DMS 273 (cell line): ENCODE results near the gene VTCN1.
"Not testable (repeated sequence)": the region's sequence is repeated elsewhere in the genome, so short reads cannot be mapped to it uniquely, and the experiment has no call there.

ENCODE experiments used
- DNase-seq: peaks from one replicate; lab custom pipeline; 2025; ENCODE audit not compliant: unreplicated experiment; lab: John Stamatoyannopoulos, UW

VTCN1 gene

DNA sequence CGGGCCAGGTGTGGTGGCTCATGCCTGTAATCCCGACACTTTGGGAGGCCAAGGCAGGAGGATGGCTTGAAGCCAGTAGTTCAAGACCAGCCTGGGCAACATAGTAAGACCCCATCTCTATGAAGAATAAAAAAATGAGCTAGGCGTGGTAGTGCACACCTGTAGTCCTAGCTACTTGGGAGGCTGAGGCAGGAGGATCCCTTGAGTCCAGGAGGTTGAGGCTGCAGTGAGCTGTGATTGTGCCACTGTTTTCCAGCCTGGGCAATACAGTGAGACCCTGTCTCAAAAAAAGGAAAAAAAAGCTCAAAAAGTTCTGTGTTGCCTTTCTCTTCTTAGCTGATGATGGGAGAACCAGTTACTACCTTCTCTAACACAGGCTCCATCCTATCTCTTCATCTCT is 108.9 kb downstream of the VTCN1 start:
- not testable (repeated sequence) for DNase-seq

DNA sequence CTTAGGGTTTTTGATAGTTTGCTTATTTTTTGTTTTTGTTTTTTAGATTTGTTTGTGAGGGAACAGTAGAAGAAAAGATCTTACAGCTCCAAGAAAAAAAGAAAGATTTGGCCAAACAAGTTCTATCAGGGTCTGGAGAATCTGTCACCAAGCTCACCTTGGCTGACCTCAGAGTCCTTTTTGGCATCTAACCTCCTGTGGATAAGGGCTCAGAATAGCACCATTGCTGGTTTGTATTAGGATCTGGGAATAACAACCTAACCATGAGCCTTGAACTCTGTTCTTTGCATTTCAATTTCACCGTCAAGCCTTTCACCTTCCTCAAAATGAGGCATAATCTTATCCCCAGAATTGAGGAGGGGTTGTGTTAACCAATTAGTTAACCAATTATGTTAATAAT is 109.4 kb downstream of the VTCN1 start:
- DNase-seq, result no peak

DNA sequence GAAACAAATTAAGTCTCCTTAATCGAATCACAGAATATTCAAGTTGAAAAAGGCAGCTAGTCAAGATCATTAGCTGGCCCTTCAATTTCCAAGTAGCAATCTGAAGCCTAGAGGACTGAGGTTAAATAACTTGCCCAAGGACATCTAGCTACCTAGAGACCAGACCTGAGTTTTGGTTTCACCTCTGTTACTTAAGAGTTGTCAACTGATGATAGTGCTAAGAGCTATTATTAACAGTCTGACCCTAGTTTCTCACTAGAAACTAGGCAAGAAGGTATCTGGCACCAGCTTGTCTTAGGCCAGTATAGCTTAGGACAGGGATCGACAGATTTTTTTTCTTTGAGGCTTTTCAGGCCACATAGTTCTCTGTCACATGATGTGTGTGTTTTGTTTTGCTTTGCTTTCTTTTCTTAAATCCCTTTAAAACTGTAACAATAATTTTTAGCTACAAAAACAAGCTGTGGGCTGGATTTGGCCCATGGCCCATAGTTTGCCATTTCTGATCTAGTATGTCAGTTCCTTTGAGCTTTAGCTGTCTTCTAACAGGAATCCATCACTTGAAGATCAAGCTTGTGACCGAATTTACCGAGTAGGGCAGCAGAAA is 112.3 kb downstream of the VTCN1 start:
- DNase-seq, result no peak

DNA sequence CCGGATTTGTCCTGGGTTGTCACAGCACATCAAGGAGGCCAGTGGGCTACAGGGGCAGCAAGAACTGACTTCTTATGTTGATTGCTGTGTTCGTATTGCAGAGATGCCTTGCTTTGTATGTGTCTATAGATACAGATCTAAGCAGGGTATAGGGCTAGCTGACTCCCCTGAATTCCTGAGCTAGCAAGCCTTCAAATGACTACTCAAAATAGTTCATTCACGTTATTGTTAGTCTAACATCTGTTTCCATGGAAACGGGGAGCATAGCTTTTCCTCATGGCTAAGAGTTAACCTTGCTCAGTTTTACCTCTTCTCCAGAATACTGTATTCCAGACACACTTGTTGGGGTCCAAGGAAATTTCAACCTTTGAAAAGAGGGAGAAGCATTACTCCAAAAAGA is 113.3 kb downstream of the VTCN1 start:
- DNase-seq, result no peak

DNA sequence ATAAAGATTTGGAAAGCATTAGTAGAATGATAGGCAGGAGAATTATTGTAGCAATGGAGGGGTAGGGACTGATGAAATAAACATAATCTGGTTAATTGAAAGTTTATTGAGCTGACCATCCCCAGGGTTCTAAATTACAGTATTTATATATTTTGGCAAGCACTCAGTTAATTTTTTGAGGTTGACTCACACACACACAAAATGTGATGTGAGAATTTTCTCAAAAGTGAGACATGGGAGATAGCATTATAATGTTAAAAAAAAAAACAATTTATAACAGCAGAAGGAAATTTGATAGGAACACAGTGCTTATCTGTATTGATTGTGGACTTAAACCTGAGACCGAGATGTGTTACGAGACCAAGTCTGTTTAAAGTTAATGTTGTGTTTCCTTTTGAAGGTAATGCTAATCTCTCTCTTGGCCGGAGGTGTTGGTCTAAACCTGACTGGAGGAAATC is 113.7 kb downstream of the VTCN1 start:
- no peak for DNase-seq

DNA sequence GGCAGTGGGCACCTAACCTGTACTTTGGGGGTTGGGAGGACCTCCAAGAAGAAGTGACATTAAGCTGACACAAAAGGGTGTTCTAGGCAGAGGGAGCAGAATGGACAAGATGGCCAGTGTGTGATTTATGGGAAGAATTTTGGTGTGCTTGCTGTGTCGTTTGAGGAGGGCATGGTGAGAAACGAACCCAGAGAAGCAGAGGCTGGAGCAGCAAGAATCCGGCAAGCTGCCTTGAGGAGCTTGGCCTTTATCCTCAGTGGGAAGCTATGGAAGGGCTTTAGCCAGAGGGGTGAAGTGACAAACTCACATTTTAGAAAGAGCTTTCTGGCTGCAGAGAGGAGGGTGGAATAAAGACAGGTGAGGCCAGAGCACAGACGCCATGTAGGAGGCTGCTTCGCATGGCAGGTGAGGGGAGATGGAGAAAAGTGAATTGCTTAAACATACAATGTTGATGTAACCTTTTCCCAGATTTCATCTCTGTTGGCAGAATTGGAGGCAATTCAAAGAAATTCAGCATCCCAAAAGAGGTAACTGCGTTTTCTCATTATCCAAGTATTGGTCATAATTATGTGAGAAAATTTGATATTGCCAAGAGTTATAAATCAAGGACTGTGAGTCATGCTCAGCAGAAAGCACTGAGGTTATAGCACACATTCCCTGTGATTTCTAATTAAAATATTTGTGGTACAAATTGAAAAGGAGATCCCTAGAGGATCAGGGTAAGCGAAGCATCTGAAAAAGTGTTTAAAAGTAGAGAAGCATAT is 115.7 kb downstream of the VTCN1 start:
- DNase-seq, result no peak

DNA sequence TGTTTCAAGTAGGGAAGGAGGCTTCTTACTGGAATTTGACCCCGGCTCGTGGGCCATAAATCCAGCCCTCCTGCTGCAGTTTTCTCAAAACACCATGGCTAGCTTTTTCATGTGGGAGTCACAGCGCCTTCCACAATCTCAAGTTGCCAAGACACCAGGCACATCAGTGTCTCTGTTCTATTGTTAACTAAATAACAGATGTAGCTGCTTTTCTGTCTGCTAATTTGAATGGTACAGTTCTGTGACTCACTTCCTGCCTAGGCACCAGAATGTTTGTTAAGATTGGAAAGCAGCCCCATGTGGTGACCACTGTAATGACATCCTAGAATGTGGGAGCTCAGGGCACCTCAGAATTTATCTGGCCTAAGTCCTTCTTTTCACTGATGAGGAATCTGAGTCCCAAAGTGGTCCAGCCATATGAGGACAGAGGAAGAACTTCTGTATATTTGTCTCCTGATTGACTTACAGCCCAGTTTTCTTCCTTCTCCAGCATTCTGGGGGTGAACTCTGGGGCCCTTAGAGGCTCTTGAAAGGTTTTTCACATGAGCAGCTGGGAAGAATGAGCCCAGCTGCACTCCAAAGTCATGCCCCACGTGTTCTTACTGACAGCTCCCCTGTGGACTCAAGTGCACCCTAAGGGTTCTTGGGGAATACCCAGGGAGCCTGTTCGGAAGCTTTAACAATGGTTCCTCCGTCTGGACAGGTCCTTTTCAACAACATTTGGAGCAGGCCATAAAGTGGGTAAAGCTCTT is 116.7 kb downstream of the VTCN1 start:
- DNase-seq, result peak; percentile 67
